HL-60 (cell line): ENCODE results near the gene SLAMF9.

Source experiments
- CTCF ChIP-seq: IDR thresholded peaks from one replicate; pipeline ENCODE4 v1.5.1; 2011; ENCODE audit warnings: low read length, control low read depth, inconsistent platforms; ENCODE audit not compliant: insufficient read depth
- GABPA ChIP-seq: IDR thresholded peaks from 2 replicates; pipeline ENCODE4 v1.6.1; 2012; ENCODE audit warnings: low read depth
- POLR2AphosphoS5 ChIP-seq: IDR thresholded peaks from 2 replicates; pipeline ENCODE4 v1.6.1; 2012; ENCODE audit warnings: low read depth
- REST ChIP-seq: IDR thresholded peaks from 2 replicates; pipeline ENCODE4 v1.6.1; 2012; ENCODE audit warnings: low read depth; ENCODE audit not compliant: insufficient replicate concordance

GRCh38 chr1:159958719-159959380 lies 4.8 kb upstream of the SLAMF9 start:
- TF ChIP-seq CTCF (no peak), POLR2AphosphoS5 (no peak), REST (no peak), GABPA (no peak)
